NCI-H82 treated with DMSO at 0.1 percent for 48 hours (cell line): ENCODE results near the gene TCF19.

Experiments used
- DNase-seq: peaks from one replicate; lab custom pipeline; 2025; ENCODE audit not compliant: unreplicated experiment; lab: John Stamatoyannopoulos, UW

Gene TCF19

GRCh38 chr6:31202259-31203166 lies 44.1 kb downstream of the TCF19 start:
- DNase-seq, result no peak

GRCh38 chr6:31203345-31203979 lies 45.1 kb downstream of the TCF19 start:
- DNase-seq, result no peak

GRCh38 chr6:31204751-31205145 lies 46.4 kb downstream of the TCF19 start:
- DNase-seq, result no peak

- DNase-seq, result no peak
These were observed 47.2 kb downstream of the TCF19 start for GRCh38 chr6:31205638-31206037.

- no peak for DNase-seq
These were observed 50.1 kb downstream of the TCF19 start for GRCh38 chr6:31208506-31208905.

GRCh38 chr6:31209137-31209536 lies 50.7 kb downstream of the TCF19 start:
- no peak for DNase-seq

GRCh38 chr6:31210123-31210522 lies 51.7 kb downstream of the TCF19 start:
- no peak for DNase-seq

GRCh38 chr6:31210741-31211532 lies 52.5 kb downstream of the TCF19 start:
- DNase-seq, result no peak
